Activated CD4-positive, alpha-beta T cell treated with anti-CD3 and anti-CD28 coated beads, Interleukin-2, amount 50 U/mL, for 24 hours (primary cell): ENCODE results near the gene PDIA2.
A peak's percentile ranks its signal among the peaks of the same experiment; 100 is the strongest.
"Not testable (repeated sequence)": the region's sequence is repeated elsewhere in the genome, so short reads cannot be mapped to it uniquely, and the experiment has no call there.

Experiments
- DNase-seq, 2 donors: peaks; one replicate each; pipeline ENCODE4 v3.0.0-alpha.2; 2020; ENCODE audit warnings: low read depth in 1 of 2, low spot score in 1 of 2

Gene PDIA2

GRCh38 chr16:263944-264343 lies 19.0 kb upstream of the PDIA2 start:
- DNase-seq = no peak

DNA sequence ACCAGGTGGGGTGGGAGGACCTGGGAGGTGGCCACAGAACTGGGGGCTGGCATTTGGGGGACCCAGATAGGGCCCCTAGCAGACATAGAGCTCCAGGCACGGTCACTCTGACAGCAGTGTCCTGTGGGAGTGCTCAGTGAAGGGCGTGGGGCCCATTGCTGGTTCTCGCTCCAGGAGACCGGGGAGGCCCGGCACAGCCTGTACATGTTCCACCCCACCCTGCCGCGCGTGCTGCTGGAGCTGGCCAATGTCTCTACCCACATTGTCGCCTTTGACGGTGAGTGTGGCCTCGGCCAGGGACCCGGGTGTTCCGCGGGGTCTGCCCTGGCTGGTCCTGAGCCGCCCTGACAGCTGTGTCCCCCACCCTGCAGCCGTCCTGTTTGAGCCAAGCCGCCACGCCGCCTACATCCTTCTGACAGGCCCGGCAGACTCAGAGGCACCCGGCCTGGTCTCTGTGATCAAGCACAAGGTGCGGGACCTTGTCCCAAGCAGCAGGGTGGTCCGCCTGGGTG lies 18.5 kb upstream of the PDIA2 start:
- no peak for DNase-seq

- no peak for DNase-seq
Observed at GRCh38 chr16:265002-265529, 17.9 kb upstream of the PDIA2 start.

DNA sequence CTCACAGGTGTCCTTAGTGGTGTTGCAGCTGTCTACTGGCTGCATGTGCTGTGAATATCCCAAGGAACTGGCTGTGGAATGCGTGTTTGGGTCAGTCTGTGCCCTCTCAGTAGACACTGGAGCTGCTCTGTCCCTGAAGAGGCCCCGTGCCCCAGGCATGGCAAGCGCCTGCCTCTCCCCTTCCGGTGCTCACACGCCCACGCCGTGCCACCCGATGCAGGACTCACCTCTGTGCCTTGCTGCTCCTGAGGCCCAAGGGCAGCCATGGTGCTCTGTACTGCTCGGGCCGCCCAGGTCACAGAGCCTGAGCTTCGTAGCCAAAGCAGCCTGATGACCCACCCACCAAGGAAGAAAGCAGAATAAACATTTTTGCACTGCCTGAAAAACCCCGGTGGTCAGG lies 17.3 kb upstream of the PDIA2 start:
- DNase-seq = no peak

- DNase-seq = no peak
Observed at GRCh38 chr16:266258-267164, 16.5 kb upstream of the PDIA2 start.

DNA sequence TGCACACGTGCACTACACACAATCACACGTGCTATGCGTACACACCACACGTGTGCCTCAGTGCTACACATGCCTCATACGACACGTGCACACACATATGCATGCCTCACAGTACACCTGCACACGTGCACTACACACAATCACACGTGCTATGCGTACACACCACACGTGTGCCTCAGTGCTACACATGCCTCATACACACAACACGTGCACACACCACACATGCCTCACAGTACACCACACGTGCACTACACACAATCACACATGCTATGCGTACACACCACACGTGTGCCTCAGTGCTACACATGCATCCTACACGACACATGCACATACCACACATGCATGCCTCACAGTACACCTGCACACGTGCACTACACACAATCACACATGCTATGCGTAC lies 15.4 kb upstream of the PDIA2 start:
- DNase-seq = not testable (repeated sequence)

- DNase-seq = no peak
Observed at GRCh38 chr16:268141-269053, 14.6 kb upstream of the PDIA2 start.

- no peak for DNase-seq
Observed at GRCh38 chr16:269061-269796, 13.7 kb upstream of the PDIA2 start.

DNA sequence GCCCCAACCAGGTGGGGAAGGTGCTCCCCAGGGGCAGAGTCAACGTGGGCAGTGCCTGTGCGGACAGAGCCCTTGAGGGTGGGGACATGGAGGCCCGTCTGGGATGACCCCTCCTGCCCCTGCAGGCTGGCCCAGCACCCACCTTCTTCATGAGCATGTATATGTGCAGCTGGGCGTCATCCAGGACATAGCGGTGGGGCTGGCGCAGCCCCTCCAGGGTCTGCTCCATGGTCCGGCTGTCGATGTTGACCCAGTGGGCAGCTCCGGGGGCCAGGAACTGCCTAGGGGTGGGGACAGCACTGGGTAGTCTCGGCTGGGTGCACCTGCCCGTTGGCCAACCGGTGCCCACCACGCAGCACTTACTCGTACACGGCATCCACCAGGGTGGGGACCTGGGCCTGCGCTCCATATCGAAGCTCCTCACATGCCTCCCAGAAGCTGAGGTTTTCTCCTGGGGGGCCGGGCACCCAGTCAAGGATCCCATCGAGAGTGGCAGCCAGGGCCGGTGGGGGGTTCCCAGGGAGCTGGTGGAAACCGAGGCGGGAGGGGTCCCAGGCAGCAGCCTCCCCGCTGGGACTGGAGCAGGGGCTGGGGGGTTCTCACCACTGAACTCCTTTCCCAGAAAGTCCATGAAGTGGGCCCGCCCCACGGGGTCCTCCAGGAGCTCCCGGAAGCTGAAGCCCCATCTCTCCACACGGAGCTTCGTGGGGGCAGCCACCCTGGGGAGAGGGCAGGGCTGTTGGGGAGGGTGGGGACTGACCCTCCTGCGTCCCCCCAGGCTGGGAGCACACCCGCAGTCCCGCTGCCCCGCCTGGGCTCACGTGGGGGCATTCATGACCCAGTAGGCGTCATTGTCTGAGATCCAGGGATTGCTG lies 12.3 kb upstream of the PDIA2 start:
- no peak for DNase-seq

DNA sequence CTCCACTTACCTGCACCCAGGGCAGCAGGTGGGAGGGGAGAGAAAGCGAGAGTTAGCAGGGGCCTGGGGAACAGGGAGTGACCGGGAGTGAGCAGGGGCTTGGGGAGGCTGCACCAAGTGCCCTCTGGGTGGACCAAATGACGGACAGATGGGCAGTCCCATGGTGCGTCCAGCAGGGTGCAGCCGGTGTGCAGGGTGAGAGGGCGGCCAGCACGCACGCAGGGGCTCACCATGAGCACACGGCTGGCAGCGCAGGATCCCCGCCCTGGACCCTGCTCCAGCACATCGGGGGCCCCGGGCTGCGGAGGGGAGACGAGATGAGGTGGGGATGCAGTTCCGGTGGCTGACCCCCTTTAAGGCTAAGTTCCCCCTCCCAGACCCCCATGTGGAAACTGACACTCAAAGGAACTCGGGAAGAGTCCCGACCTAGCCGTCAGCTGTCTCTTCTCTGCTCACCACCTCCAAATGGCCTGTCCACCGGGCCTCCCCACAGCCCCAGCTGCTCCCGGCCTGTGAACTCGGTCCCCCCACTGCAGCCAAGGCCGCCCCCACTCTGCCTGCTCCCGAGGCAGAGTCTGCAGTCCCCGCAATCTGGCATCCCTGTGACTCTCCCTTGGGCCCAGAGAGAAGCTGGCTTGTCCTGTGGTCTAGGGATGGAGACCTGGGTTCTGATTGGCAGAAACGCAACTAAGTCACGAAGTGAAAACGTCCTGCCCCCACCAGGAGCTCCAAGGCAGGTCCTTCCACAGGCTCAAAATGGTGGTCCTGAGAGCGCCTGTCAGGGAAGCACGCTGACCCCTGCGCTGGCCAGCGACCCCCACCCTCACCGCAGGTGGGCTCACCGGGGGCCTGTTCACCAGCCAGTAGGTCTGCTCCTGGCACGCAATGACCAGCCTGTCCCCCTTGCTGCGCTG lies 10.1 kb upstream of the PDIA2 start:
- DNase-seq = no peak

DNA sequence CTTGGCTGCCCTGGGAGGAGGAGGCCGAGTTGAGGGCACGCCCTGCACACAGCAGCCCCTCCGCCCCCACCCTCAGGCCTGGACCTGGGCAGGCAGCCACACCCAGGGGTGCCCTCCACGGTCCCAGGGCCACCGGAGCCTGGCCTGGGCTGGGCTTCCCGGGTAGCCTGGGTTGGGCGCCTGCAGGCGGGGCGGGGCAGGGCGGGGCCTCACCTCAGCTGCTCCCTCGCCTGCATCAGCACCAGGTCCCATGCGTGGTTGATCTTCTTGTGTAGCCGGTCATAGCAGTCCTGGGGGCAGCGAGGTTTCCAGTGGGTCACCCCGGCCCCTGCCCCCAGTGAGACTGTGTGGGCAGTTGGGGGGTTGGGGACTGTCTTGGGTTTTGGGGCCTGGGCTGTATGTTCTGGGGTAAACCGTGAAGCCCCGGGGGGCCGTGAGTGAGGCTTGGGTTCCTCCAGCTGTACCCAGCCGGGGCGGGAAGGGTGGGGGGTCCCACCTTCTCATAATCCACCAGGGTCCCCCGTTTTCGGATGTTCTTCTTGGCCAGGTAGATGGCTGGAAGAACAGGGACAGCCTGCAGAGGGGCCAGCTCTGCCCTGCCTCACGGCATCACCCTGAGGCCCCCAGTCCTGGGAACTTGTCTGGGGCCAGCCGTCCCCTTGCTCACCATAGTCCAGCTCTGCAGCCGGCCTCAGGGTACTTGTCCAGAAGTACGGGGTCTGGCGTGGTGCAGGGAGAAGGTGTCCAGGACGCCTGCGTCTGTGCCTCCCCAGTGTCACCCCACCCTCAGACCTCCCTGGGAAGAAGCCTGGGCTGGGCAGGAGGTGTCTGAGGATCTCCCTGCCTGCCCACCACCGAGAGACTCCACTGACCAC lies 9.2 kb upstream of the PDIA2 start:
- no peak for DNase-seq

DNA sequence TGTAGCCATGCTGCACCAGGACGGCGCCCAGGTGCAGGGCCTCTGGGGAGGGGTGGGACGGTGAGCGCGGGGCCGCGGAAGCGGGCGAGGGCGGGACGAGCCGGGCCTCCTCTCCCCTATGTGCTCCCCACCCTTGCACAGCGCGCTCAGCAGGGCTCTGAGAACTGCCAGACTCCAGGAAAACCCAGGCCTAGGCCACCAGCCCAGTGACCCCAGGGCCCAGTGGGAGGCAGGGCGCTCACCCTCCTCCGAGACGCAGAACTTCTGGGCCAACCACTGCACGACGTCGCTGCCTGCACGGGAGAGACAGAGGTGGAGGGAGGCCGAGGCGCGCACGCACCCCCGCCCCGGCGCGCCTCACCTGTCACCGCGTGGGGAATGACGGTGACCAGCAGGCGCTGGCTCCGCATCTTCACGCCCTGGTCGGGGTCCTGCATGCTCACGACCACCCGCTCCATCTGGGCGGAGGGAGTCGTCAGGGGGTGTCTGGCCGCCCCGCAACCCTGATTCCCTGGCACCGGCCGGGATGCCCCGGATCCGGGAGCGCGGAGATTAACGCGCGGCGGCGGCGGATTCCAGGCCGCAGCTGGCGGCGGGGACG lies 7.8 kb upstream of the PDIA2 start:
- no peak for DNase-seq

DNA sequence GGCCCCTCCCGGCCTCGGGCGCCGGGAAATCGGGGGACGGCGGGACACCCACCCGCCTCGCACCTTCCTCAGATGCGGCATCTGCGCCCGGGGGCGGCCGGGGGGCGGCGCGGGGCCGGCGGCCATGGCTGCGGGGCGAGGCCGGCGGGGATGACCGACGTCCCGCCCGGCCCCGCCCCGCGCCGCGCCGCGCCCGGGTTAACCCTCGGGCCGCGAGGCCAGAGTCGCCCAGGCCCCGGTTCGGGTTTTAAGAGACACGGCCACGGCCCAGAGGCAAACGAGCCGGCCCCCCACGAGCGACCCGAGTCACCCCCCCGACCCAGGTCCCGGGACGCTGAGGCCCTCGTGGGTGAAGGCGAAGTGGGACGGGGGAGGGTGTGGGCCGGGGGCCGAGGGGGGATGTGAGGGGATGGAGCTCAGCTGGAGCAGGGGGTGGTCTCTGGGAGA lies 7.2 kb upstream of the PDIA2 start, which contains the start of gene RGS11:
Gene RGS11 (minus strand): TSS at position 159 of the 447 bp plus-strand sequence. CDS start 33 bp downstream, at position 126.
- no peak for DNase-seq

DNA sequence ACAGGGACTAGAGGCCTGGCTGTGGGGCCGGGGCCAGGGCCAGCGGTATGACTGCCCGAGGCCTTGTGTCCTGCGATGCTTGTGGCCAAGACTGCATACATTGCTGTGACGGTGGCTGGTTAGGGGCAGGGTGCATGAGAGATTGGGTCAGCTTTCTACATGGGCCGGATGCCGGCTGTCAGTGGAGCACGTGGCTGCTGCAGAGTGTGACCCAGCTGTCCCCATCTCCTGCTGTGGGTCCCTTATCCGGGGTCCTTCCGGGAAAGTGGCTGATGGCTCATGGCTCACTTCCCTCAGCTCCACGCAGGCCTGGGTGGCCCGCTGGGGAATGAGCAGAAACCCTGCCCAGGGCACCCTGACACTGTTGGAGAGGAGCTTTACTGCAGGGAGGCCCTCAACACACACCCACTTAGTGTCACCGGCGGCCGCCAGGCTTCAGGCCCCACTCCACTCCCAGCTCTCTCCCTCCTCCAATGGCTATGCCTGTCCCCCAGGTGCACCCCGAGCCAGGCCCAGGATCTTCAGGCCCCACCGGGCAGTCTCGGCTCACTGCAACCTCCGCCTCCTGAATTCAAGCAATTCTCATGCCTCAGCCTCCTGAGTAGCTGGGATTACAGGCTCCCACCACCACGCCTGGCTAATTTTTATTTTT lies 6.4 kb upstream of the PDIA2 start:
- DNase-seq = no peak

DNA sequence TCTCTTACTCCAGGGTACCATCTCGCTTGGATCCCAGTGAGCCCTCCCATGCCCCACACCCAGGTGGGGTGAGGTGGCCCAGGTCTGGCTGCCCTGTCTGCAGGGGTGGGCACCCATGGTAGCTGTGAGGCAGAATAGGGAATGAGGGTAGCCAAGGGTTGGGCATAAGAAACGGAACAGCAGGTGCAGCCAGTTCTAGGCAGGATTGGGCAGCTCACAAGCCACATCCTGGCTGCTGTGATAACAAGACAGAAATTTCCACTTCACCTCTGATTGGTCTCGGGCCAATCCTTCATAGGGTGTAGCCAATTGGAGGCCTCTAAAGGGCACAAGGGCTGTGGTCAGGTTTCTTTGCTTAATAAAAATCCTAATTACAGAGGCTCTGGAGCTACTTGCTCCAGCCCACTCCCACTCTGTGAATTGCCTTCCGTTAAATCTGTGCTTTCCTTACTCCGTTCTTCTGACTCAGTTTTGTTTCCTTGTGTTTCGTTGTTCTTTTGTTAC lies 4.0 kb upstream of the PDIA2 start:
- DNase-seq = peak in 1 of 2 donors; percentile 31

GRCh38 chr16:279531-279930 lies 3.4 kb upstream of the PDIA2 start:
- DNase-seq = no peak
